H1 (cell line): ENCODE measurements around the gene GLS. TPM values are rescaled to one million over a fixed set of nuclear protein-coding genes. Genes with fewer than 3 reads are reported as not detected.
"Not testable (repeated sequence)": the region's sequence is repeated elsewhere in the genome, so short reads cannot be mapped to it uniquely, and the experiment has no call there.

Source experiments
- CTCF ChIA-PET: fragments of 300-600 bp; sonication (Branson Sonifier 250); formaldehyde crosslinking; loops from one replicate; lab custom pipeline; 2021; ENCODE audit not compliant: partially characterized antibody; lab: Charles Lee
- POLR2A ChIA-PET: fragments of 300-600 bp; sonication (Branson Sonifier 250); formaldehyde crosslinking; loops from one replicate; lab custom pipeline; 2021; ENCODE audit warnings: inconsistent platforms; ENCODE audit not compliant: partially characterized antibody; lab: Charles Lee
- DNase-seq, 2 experiments: peaks; one replicate each; pipeline versions ENCODE4 v3.0.0 to v3.0.0-alpha.2; 2010 to 2022; ENCODE audit warnings: low spot score in 2 of 2, low read depth in 1 of 2, mixed read lengths in 1 of 2
- FAIRE-seq: peaks from 2 replicates; lab custom pipeline; 2011; peaks lifted over from hg19 to GRCh38; lab: Jason Lieb, UNC
- H2AFZ ChIP-seq: 2 replicates; pipeline ENCODE4 v1.8.1; 2012; ENCODE audit warnings: low read length, inconsistent platforms
- H2AK5ac ChIP-seq: 2 replicates; pipeline ENCODE4 v1.6.1; 2013; ENCODE audit warnings: low read depth, low read length
- H2BK120ac ChIP-seq: replicated peaks from 2 replicates; pipeline ENCODE3; 2013; ENCODE audit warnings: low read depth, low read length, inconsistent platforms
- H2BK12ac ChIP-seq: 2 replicates; pipeline ENCODE4 v1.6.1; 2013; ENCODE audit warnings: low read depth, low read length
- H2BK15ac ChIP-seq: 2 replicates; pipeline ENCODE4 v1.6.1; 2013; ENCODE audit warnings: low read length
- H2BK20ac ChIP-seq: 2 replicates; pipeline ENCODE4 v1.6.1; 2013; ENCODE audit warnings: low read length
- H2BK5ac ChIP-seq: 2 replicates; pipeline ENCODE4 v1.6.1; 2013; ENCODE audit warnings: low read depth, low read length
- H3K14ac ChIP-seq: 2 replicates; pipeline ENCODE4 v1.6.1; 2013; ENCODE audit warnings: inconsistent platforms; ENCODE audit not compliant: insufficient read length
- H3K18ac ChIP-seq: 2 replicates; pipeline ENCODE4 v1.6.1; 2013; ENCODE audit warnings: low read length; ENCODE audit errors: extremely low read depth
- H3K23ac ChIP-seq: 2 replicates; pipeline ENCODE4 v1.6.1; 2013; ENCODE audit warnings: inconsistent platforms; ENCODE audit not compliant: insufficient read length
- H3K23me2 ChIP-seq: 2 replicates; pipeline ENCODE4 v1.6.1; 2013; ENCODE audit warnings: low read depth, low read length
- H3K27ac ChIP-seq: 2 replicates; pipeline ENCODE4 v1.6.1; 2011; ENCODE audit warnings: low read depth, low read length, inconsistent platforms
- H3K27me3 ChIP-seq, 4 experiments: replicated peaks in 1 of 4; 1 replicate in 1 of 4; 2 replicates in 3 of 4; pipeline versions ENCODE4 v1.6.1 to v1.8.1; 2011 to 2013; ENCODE audit warnings: low read length in 3 of 4, mild to moderate bottlenecking in 3 of 4, inconsistent platforms in 2 of 4, mixed read lengths in 2 of 4, moderate library complexity in 1 of 4; ENCODE audit not compliant: control insufficient read depth in 3 of 4, insufficient read depth in 3 of 4; ENCODE audit errors: extremely low read depth in 1 of 4
- H3K36me3 ChIP-seq, 4 experiments: 2 replicates each; pipeline versions ENCODE4 v1.6.1 to v1.8.1; 2011 to 2013; ENCODE audit warnings: mild to moderate bottlenecking in 4 of 4, low read length in 3 of 4, moderate library complexity in 2 of 4, control low read depth in 1 of 4, inconsistent platforms in 1 of 4; ENCODE audit not compliant: insufficient read depth in 4 of 4, control insufficient read depth in 2 of 4
- H3K4ac ChIP-seq: replicated peaks from 2 replicates; pipeline ENCODE3; 2013; ENCODE audit warnings: low read length, low read depth, mixed read lengths, inconsistent platforms; ENCODE audit not compliant: insufficient read length
- H3K4me1 ChIP-seq, 4 experiments: replicated peaks in 1 of 4; 1 replicate in 1 of 4; 2 replicates in 3 of 4; pipeline versions ENCODE4 v1.6.1 to v1.8.1; 2011 to 2013; ENCODE audit warnings: low read length in 3 of 4, inconsistent platforms in 2 of 4, mixed read lengths in 1 of 4; ENCODE audit not compliant: insufficient read depth in 4 of 4, control insufficient read depth in 3 of 4
- H3K4me2 ChIP-seq, 2 experiments: 2 replicates each; pipeline versions ENCODE4 v1.6.1 to v1.8.1; 2011 to 2013; ENCODE audit warnings: low read depth in 2 of 2, low read length in 2 of 2, control low read depth in 1 of 2, inconsistent platforms in 1 of 2, mild to moderate bottlenecking in 1 of 2; ENCODE audit not compliant: insufficient read depth in 1 of 2
- H3K4me3 ChIP-seq, 4 experiments: fragments of 200-600, 300-600 bp in 1 of 4; sonication (generic), shearing (Covaris generic), sonication (Bioruptor Twin) in 1 of 4; 2 replicates each; pipeline versions ENCODE4 v1.5.1 to v1.8.1; 2011 to 2016; ENCODE audit warnings: low read length in 4 of 4, low read depth in 3 of 4, control low read depth in 2 of 4, inconsistent platforms in 2 of 4, mild to moderate bottlenecking in 2 of 4, mixed read lengths in 1 of 4, moderate library complexity in 1 of 4; ENCODE audit not compliant: insufficient read depth in 2 of 4; ENCODE audit errors: extremely low read depth in 1 of 4
- H3K56ac ChIP-seq: replicated peaks from 2 replicates; pipeline ENCODE3; 2013; ENCODE audit warnings: low read depth, mild to moderate bottlenecking, mixed read lengths, low read length, inconsistent platforms; ENCODE audit not compliant: insufficient read length
- H3K79me1 ChIP-seq: 2 replicates; pipeline ENCODE4 v1.6.1; 2013; ENCODE audit warnings: low read depth, low read length, control low read depth
- H3K79me2 ChIP-seq, 2 experiments: 2 replicates each; pipeline versions ENCODE4 v1.6.1 to v1.8.1; 2012 to 2013; ENCODE audit warnings: low read length in 2 of 2, mild to moderate bottlenecking in 2 of 2, inconsistent platforms in 1 of 2; ENCODE audit not compliant: insufficient read depth in 2 of 2, control insufficient read depth in 1 of 2
- H3K9ac ChIP-seq, 4 experiments: replicated peaks in 1 of 4; 1 replicate in 1 of 4; 2 replicates in 3 of 4; pipeline versions ENCODE4 v1.6.1 to v1.8.1; 2011 to 2013; ENCODE audit warnings: low read depth in 3 of 4, low read length in 3 of 4, control low read depth in 2 of 4, mild to moderate bottlenecking in 2 of 4, moderate library complexity in 2 of 4, inconsistent platforms in 1 of 4; ENCODE audit errors: extremely low read depth in 1 of 4
- H3K9me3 ChIP-seq, 2 experiments: 2 replicates each; pipeline versions ENCODE4 v1.6.1 to v1.8.1; 2012 to 2013; ENCODE audit warnings: mild to moderate bottlenecking in 2 of 2, moderate library complexity in 2 of 2, control low read depth in 1 of 2, inconsistent platforms in 1 of 2, low read depth in 1 of 2, low read length in 1 of 2, mixed read lengths in 1 of 2; ENCODE audit not compliant: insufficient read depth in 2 of 2
- H4K20me1 ChIP-seq, 2 experiments: replicated peaks in 1 of 2; 2 replicates each; pipeline versions ENCODE3 to v1.8.1; 2011 to 2013; ENCODE audit warnings: inconsistent platforms in 2 of 2, low read length in 2 of 2, mild to moderate bottlenecking in 1 of 2; ENCODE audit not compliant: insufficient read depth in 2 of 2, control insufficient read depth in 1 of 2
- H4K5ac ChIP-seq: 2 replicates; pipeline ENCODE4 v1.6.1; 2013; ENCODE audit warnings: low read length, low read depth, mixed read lengths, inconsistent platforms; ENCODE audit not compliant: insufficient read length
- H4K8ac ChIP-seq: 2 replicates; pipeline ENCODE4 v1.8.0; 2013; ENCODE audit warnings: mild to moderate bottlenecking, moderate library complexity, low read length, inconsistent platforms; ENCODE audit not compliant: insufficient read depth; ENCODE audit errors: extremely low read depth
- H4K91ac ChIP-seq: replicated peaks from 2 replicates; pipeline ENCODE3; 2013; ENCODE audit warnings: low read length, mixed read lengths, inconsistent platforms; ENCODE audit not compliant: insufficient read length
- KDM4A ChIP-seq: IDR thresholded peaks from one replicate; pipeline ENCODE4 v1.7.1; 2012; ENCODE audit warnings: low read depth, mild to moderate bottlenecking, moderate library complexity, low read length, inconsistent platforms; ENCODE audit not compliant: severe bottlenecking
- NANOG ChIP-seq: IDR thresholded peaks from 2 replicates; pipeline ENCODE4 v1.6.1; 2011; ENCODE audit warnings: low read length, low read depth, mild to moderate bottlenecking, inconsistent platforms; ENCODE audit not compliant: insufficient read depth, poor library complexity, severe bottlenecking
- POLR2A ChIP-seq, 2 experiments: IDR thresholded peaks; 1 replicate in 1 of 2; 2 replicates in 1 of 2; pipeline ENCODE4 v1.6.1; 2011; ENCODE audit warnings: low read depth in 2 of 2, low read length in 2 of 2, mild to moderate bottlenecking in 2 of 2; ENCODE audit errors: control extremely low read depth in 1 of 2
- RAD21 ChIP-seq, 2 experiments: IDR thresholded peaks in 1 of 2; conservative IDR thresholded peaks in 1 of 2; 2 replicates each; pipeline ENCODE4 v1.6.1; 2011; ENCODE audit warnings: low read depth in 2 of 2, low read length in 2 of 2, improper control_type of control experiment in 1 of 2, inconsistent platforms in 1 of 2, mild to moderate bottlenecking in 1 of 2, moderate library complexity in 1 of 2
- ZNF274 ChIP-seq: IDR thresholded peaks from 2 replicates; pipeline ENCODE4 v1.7.0; 2012; ENCODE audit warnings: low read length, borderline replicate concordance; ENCODE audit errors: extremely low read depth
- WGBS, 2 experiments: shearing (Covaris generic) in 1 of 2; methylation state at CpG; one replicate each; pipeline versions ENCODE4 v1.1.6 to v1.1.7; 2013 to 2015; ENCODE audit warnings: low lambda C conversion rate in 2 of 2, mixed read lengths in 2 of 2, inconsistent platforms in 1 of 2, low coverage in 1 of 2, missing lambda C conversion rate in 1 of 2; ENCODE audit not compliant: insufficient replicate concordance in 2 of 2, insufficient coverage in 1 of 2, insufficient read length in 1 of 2; ENCODE audit errors: extremely low coverage in 1 of 2, missing lambda C conversion rate in 1 of 2; 5-methylcytosine and 5-hydroxymethylcytosine counted together
- polyA plus RNA-seq, 7 experiments: library from polyadenylated mRNA; depleted of rRNA in 3 of 7; stranded (reverse) in 5 of 7; unstranded in 2 of 7; fragments of >200 nt in 5 of 7; fragments of 200-250 nt in 2 of 7; gene quantifications; 1 replicate in 5 of 7; 2 replicates in 1 of 7; 4 replicates in 1 of 7; pipeline versions ENCODE4 v1.2.1 to v1.2.3, GENCODE V29; 2011 to 2013; ENCODE audit warnings: missing spikeins in 2 of 7, mixed read lengths in 2 of 7
- total RNA-seq: library from RNA; stranded (reverse); fragmentation: NEBNext Ultra II Directional; extraction: Animal tissue kit (Norgen Biotek cat#: 25700); gene quantifications from 2 replicates; pipeline ENCODE4 v1.2.1, GENCODE V29; 2021

The GLS gene
- total and polyA plus RNA-seq, 2 of the 8 experiments (the other 6 are each of a cell fraction or from before 2014, with no cell fraction given), result 15.7 to 89.8 TPM

GRCh38 chr2:190849774-190850173 is 30.8 kb upstream of the GLS start (continued):
- TF ChIP-seq ZNF274 (no peak), NANOG (no peak), KDM4A (no peak), POLR2A (IDR thresholded peaks at IDR 0.05; ENCODE audit: control extremely low read depth in 1 of 2, low read depth in 2 of 2, low read length in 2 of 2) (no peak), RAD21 (IDR thresholded peaks at IDR 0.05 in 1 of 2, conservative IDR thresholded peaks at IDR 0.05 in 1 of 2; ENCODE audit: low read depth in 2 of 2, low read length in 2 of 2) (no peak)
- TF ChIP-seq, all 59 proteins: peak for 0

- H4K91ac ChIP-seq, H3K9me3 ChIP-seq, H4K5ac ChIP-seq, H3K23me2 ChIP-seq, H4K20me1 ChIP-seq, H2AFZ ChIP-seq, H3K4me3 ChIP-seq, H3K36me3 ChIP-seq, H3K27ac ChIP-seq, H3K14ac ChIP-seq, H3K79me2 ChIP-seq, H3K4me1 ChIP-seq, H2AK5ac ChIP-seq, H3K27me3 ChIP-seq, POLR2A ChIA-PET, H3K4ac ChIP-seq, H3K23ac ChIP-seq, H3K9ac ChIP-seq, H3K56ac ChIP-seq, H2BK120ac ChIP-seq, H2BK5ac ChIP-seq, H2BK20ac ChIP-seq, H3K18ac ChIP-seq, FAIRE-seq, H3K79me1 ChIP-seq, H2BK15ac ChIP-seq, H2BK12ac ChIP-seq, H3K4me2 ChIP-seq, H4K8ac ChIP-seq, DNase-seq: not testable (repeated sequence)
- WGBS, 2 experiments, result 97% methylated on average over 4 of the region's 4 CpGs; no CpG with 5 or more reads in 1 of the 2 experiments
- CTCF ChIA-PET, result interaction anchor here (0.8 to 1.0 kb wide), 2 partner anchors 8 to 44 kb away, joined by 3 read pairs; no protein-coding TSS in a partner anchor
Observed at GRCh38 chr2:190853022-190853421, 27.6 kb upstream of the GLS start.
